GM21723 (cell line): Measurements from ENCODE around the gene EPS8.
"Not testable (repeated sequence)": the region's sequence is repeated elsewhere in the genome, so short reads cannot be mapped to it uniquely, and the experiment has no call there.

Source experiments
- ATAC-seq: cut with Tn5 transposase; IDR thresholded peaks from one replicate; pipeline ENCODE4 v1.9.1; 2021; ENCODE audit warnings: mild to moderate bottlenecking, moderate library complexity; ENCODE audit not compliant: unreplicated experiment

EPS8 gene

GRCh38 chr12:15762162-15762561 lies 27.0 kb downstream of the EPS8 start:
- not testable (repeated sequence) for ATAC-seq

DNA sequence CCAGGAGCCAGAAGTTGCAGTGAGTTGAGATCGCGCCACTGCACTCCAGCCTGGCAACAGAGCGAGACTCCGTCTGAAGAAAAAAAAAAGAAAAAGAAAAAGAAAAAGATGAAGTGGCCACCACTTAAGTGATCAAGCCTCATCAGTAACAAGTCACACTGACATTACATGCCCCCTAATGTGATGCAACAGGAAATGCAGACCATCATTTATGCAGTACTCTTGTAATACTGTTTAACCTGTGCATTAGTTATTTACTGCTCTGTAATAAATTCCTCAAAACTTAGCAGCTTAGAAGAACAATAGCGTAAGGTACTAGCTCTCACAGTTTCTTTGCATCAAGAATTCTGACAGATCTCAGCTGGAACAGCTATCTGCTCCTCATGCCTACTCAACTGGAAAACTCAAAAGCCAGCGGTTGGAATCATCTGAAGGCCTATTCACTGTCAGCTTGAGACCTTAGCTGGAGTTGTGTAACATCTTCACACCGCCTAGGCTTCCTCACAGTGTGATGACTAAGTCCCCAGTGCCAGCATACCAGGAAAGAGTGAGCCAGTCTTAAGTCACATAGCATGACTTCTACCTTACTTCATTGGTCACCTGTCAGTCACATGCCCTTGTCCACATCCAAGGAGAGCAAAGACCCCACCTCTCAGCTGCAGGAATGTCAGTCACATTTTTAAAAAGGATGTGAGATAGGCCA lies 31.5 kb downstream of the EPS8 start:
- ATAC-seq, result no peak

GRCh38 chr12:15756822-15757221 lies 32.4 kb downstream of the EPS8 start:
- no peak for ATAC-seq

- no peak for ATAC-seq
These were observed 35.0 kb downstream of the EPS8 start for GRCh38 chr12:15754233-15754632.

- ATAC-seq, result no peak
These were observed 36.4 kb downstream of the EPS8 start for GRCh38 chr12:15752785-15753184.

DNA sequence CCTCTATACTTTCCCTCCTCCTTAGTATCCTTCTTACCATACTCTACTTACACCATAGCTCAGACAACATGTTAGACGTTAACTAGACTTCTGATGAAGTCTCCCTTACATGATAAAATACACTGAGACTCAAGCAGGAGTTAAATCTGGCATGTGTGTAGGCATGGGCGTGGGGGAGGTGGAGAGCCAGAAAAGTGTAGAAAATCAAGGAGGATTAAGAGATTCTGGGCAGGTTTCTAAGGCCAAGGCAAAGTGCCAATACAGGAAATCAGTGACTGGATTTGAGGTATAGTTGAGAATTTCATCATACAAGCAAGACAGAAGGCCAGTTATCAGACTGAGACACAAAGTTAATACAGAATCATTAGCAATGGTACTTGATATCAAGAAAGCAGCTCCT lies 37.4 kb downstream of the EPS8 start:
- no peak for ATAC-seq

GRCh38 chr12:15749937-15750336 lies 39.3 kb downstream of the EPS8 start:
- ATAC-seq, result no peak

DNA sequence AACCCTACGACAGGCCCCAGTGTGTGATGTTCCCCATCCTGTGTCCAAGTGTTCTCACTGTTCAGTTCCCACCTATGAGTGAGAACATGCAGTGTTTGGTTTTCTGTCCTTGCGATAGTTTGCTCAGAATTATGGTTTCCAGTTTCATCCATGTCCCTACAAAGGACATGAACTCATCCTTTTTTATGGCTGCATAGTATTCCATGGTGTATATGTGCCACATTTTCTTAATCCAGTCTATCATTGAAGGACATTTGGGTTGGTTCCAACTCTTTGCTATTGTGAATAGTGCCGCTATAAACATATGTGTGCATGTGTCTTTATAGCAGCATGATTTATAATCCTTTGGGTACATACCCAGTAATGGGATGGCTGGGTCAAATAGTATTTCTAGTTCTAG lies 47.3 kb downstream of the EPS8 start:
- not testable (repeated sequence) for ATAC-seq

DNA sequence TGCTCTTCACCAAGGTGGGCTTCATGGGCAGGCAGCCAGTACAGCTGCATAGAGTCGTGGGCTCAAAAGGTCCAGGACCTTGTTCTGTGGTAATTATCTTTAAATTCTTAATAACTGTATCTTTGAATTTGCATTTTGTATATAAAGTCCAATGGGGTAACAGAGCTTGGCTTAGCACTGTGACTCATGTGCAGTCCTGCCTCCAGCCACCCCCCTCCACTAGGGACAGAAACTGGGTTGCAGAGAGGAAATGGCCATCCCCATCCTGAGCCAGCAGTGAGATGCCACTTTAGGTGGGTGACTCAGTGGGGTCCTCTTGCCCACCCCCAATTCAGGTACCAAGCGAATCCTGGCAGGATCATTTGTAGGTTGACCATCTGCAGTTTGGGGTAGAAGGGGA lies 48.1 kb downstream of the EPS8 start:
- ATAC-seq, result no peak

DNA sequence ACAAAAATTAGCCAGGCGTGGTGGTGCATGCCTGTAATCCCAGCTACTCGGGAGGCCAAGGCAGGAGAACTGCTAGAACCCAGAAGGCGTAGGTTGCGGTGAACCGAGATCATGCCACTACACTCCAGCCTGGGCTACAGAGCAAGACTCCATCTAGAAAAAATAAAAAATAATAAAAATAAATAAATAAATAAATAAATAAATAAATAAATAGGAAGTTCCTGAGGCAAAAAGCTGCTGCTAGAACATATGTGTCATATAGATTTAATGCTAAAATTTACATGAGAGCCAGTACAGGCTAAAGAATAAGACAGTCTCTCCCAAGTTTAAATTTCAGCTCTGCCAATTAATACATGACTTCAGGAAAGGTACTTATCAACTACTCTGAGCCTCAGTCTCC lies 48.8 kb downstream of the EPS8 start:
- not testable (repeated sequence) for ATAC-seq

DNA sequence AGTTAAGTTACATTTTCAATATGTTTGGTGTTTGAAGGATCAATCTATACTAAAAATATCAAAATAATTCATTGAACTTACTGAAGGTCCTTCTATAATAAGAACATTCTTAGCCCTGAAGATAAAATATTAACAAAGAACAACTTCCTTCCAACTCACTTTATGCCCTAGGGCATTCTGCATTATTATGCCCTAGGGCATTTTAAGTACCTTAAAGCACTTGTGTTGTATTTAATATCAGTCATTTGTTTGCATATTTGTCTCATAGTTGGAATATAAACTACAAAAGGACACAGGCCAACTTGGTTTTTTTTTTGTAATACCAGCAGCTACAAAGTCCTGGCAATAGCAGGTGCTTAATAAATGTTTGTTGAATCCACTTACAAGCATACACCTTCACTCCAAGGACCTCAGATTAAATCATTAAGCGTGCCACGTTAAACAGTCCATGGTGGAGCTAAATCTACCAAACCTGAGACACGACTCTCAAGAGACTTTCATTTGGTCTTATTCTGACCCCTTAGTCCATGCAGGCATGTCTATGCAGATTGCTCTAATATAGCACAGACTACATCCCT lies 50.7 kb downstream of the EPS8 start:
- no peak for ATAC-seq

DNA sequence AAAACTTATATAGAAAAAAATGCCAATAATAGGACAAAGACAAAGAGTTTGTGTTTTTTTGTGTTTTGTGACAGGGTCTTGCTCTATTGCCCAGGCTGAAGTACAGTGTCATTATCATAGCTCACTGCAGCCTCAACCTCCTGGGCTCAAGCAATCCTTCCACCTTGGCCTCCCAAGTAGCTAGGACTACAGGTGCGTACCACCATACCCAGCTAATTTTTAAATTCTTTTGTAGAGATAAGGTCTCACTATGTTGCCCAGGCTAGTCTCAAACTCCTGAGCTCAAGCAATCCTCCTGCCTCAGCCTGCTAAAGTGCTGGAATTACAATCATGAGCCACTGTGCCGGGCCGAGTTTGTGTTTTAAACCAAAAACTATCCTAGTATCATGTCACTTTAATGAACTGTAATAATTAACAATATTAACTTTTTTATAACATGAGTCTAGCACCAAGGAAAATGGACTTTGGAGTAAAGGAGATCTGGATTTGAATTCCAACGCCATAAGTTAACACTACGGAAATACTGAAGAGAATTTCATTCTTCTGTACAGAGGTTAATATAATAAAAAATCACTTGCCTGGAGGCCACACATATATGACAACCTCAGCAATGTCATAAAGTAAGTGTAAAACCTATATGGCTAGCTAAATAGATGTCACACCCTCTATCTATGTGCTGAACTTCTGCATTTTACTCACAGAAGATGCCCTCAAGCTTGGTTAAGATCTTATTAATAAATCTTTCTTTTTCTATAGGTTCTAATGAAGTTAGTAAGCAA lies 53.2 kb downstream of the EPS8 start:
- no peak for ATAC-seq

DNA sequence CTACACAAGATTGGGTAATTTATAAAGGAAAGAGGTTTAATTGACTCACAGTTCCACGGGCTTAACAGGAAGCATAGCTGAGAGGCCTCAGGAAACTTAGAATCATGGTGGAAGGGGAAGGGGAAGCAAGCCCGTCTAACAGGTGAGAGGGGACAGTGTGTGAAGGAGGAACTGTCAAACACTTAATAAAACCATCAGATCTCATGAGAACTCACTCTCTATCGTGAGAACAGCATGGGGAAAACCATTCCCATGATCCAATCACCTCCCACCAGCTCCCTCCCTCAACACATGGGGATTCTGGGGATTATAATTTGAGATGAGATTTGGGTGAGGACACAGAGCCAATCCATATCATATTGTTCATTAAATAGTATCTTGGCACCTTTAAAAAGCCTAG lies 56.1 kb downstream of the EPS8 start:
- no peak for ATAC-seq

DNA sequence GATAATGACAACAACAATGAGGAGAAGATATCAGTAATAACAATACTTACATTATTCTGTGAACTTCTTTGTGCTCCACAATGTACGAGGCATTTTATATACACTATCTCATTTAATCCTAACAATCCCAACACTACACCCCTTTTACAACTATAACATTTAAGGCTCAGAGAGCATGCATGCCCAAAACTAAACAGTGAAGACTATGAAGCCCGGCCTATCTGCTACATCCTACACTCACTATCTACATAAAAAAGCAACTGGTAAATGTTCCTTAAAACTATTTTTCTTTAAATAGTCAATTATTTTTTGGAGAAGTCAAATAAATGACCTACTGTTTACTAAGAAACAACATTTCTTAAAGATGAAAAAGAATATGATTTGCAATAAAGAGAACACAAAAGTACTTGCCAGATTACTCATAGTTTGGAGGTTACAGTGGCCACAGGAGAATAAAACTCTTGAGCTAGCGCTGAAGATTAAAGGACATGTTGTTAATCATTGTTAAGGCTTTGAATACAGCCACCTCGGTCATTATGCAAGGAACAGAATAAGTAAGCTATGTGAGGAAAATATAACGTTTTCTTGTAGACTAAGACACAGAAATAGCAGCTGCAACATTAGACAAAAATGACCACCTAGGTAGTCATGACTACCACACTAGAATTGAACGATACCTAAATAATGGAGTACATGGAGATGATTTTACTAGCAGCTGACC lies 56.7 kb downstream of the EPS8 start:
- ATAC-seq, result no peak

DNA sequence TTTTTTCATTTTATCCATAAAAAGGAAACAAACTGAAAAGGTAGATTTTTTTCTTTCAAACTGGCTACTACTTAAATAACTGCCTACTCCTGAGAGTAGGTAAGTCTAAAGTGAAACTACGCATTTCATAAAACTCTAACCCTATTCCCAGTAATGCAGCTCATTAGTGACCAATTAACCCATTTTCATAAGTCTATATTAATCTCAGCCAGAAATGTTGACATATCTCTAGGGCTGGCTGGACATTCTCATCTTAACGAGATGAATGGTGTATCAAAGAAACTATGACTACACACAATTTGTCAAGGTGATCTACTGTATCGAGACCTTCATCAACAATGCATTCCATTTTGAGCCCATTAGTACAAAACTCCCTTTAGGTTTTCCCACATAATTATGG lies 57.2 kb downstream of the EPS8 start:
- no peak for ATAC-seq

DNA sequence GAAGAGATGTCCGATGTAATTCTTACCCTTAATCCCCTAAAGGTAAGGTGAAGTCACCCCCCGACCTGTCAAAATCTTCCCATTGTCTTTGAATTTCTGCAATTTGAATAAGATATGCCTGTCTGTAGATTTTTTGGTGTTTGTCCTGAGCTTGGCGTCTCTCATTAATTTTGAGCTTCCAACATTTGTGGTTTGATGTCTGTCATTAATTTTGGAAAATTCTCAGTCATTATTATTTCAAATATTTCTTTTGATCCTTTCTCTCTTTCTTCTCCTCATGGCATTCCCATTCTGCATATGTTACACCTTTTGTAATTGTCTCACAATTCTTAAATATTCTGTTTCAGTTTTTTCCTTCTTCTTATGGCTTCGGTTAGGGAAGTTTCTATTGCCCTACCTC lies 60.1 kb downstream of the EPS8 start:
- no peak for ATAC-seq

DNA sequence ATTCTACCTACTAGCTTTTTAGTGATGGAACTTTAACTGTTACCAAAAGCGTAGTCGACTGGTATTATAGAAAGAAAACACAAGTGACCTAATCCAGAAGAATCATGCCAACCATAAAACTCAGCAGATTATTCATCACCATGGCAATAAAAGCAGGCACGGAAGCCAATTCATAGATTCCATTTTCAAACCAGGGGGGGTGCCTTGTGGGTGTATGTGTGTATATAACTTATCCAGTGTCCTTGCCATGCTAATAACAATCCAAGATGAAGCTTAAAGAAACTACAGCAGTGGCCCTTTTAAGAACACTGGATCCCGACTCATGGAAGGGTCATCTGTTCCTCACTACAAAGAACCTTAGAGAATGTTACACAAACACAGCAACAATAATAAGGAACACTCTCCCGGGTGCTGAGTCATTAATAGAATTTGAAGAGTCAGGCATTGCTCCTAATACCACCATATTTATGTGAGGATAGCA lies 61.0 kb downstream of the EPS8 start:
- no peak for ATAC-seq

GRCh38 chr12:15726878-15727150 lies 62.4 kb downstream of the EPS8 start:
- ATAC-seq, result no peak

DNA sequence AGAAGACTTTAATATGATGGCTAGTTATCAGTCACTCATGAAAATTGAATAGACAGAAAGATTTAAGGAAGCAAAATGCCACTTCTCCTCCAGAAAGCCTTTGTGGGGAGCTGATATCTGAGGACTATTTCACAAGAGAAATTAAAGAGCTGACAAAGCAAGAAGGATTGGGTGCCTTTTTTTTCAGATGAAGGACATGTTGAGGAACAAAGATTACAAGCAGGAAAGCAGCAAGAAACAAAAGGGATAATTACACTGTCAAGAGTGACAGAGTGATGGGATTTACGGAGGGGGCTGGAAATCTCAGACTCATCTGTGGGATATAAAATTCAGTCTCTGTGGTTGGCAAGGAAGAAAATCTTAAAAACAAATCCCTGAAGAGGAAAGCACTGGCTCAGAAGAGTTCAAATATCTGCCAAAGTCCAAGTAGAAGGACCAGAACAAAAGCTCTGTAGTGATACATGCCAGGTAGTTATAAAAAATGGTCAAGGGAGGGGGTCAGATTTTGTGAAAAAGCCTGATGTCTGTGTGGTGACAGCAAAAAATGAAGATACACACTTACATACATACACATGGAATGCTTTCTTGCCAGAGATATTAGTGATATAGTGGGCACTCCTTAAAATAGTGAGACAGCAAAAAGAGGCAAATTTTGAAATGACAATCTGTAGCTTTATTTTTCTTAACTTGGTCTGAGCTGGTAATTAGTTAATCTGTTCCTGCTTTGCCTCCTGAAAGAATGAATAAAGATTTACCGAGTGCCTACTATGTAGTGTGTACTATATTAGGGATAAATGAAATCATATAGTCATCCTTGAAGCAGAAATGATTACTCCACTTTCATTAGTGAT lies 62.9 kb downstream of the EPS8 start:
- no peak for ATAC-seq

DNA sequence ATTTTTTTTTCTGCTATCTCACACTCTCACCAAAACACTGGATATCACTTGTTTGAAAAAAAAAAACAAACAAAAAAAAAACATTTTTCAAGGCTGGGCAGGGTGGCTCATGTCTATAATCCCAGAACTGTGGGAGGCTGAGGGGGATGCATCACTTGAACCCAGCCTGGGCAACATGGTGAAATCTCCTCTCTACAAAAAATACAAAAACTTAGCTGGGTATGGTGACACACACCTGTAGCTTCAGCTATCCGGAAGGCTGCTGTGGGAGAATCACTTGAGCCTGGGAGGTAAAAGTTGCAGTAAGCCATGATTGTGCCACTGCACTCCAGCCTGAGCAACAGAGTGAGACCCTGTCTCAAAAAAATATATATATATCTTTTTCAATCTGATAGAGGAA lies 66.2 kb downstream of the EPS8 start:
- no peak for ATAC-seq
